IMR-90 (cell line): ENCODE results near the gene ZNF436. TPM values are rescaled to one million over a fixed set of nuclear protein-coding genes. Genes with fewer than 3 reads are reported as not detected.

ENCODE experiments used
- ATAC-seq: fragments of 200-7000 bp; cut with Tn5 transposase; 2 replicates; pipeline ENCODE4 v1.9.1; 2020; ENCODE audit warnings: low read depth, mild to moderate bottlenecking, moderate library complexity
- BruUV-seq: library from RNA; stranded (reverse); fragments of 400-500 nt; replicated peaks from 2 replicates; lab custom pipeline; 2021; lab: Mats Ljungman, UMichigan
- CTCF ChIA-PET: fragments of 300-600 bp; formaldehyde crosslinking; extraction: SDS; loops from one replicate; lab custom pipeline; 2021; ENCODE audit warnings: antibody characterized with exemption; lab: Yijun Ruan, JAX
- POLR2A ChIA-PET: fragments of 300-600 bp; sonication (Branson Sonifier 250); formaldehyde crosslinking; loops from one replicate; lab custom pipeline; 2022; ENCODE audit warnings: antibody characterized with exemption; ENCODE audit not compliant: unreplicated experiment; lab: Charles Lee
- DNase-seq: peaks from one replicate; pipeline ENCODE4 v3.0.0; 2013
- H2AFZ ChIP-seq: replicated peaks from 2 replicates; pipeline ENCODE3; 2013; ENCODE audit warnings: low read length, mild to moderate bottlenecking; ENCODE audit not compliant: poor library complexity
- H2AK5ac ChIP-seq: 2 replicates; pipeline ENCODE4 v1.6.1; 2013; ENCODE audit warnings: low read depth, low read length, inconsistent platforms
- H2AK9ac ChIP-seq: replicated peaks from 2 replicates; pipeline ENCODE3; 2013; ENCODE audit warnings: mild to moderate bottlenecking, low read depth, low read length, moderate library complexity; ENCODE audit not compliant: poor library complexity
- H2BK120ac ChIP-seq: 2 replicates; pipeline ENCODE4 v1.6.1; 2013; ENCODE audit warnings: low read depth, low read length, inconsistent platforms
- H2BK15ac ChIP-seq: 3 replicates; pipeline ENCODE4 v1.6.1; 2013; ENCODE audit warnings: low read depth, low read length, inconsistent platforms
- H2BK20ac ChIP-seq: 2 replicates; pipeline ENCODE4 v1.6.1; 2013; ENCODE audit warnings: low read depth, mild to moderate bottlenecking, inconsistent platforms, low read length, moderate library complexity
- H2BK5ac ChIP-seq: 2 replicates; pipeline ENCODE4 v1.6.1; 2013; ENCODE audit warnings: mild to moderate bottlenecking, low read depth, low read length, inconsistent platforms; ENCODE audit not compliant: poor library complexity, severe bottlenecking
- H3K14ac ChIP-seq: replicated peaks from 2 replicates; pipeline ENCODE4 v1.6.1; 2013; ENCODE audit warnings: low read depth, low read length, inconsistent platforms
- H3K18ac ChIP-seq: 2 replicates; pipeline ENCODE4 v1.6.1; 2013; ENCODE audit warnings: low read depth, low read length, control low read depth
- H3K23ac ChIP-seq: 2 replicates; pipeline ENCODE4 v1.6.1; 2013; ENCODE audit warnings: low read depth, low read length, inconsistent platforms
- H3K27ac ChIP-seq: 2 replicates; pipeline ENCODE4 v1.5.1; 2013; ENCODE audit warnings: mild to moderate bottlenecking, control low read depth, low read length; ENCODE audit not compliant: insufficient read depth
- H3K27me3 ChIP-seq: 2 replicates; pipeline ENCODE4 v1.6.1; 2013; ENCODE audit warnings: low read length; ENCODE audit not compliant: control insufficient read depth, insufficient read depth
- H3K36me3 ChIP-seq: 2 replicates; pipeline ENCODE4 v1.6.1; 2013; ENCODE audit warnings: low read length, mixed read lengths; ENCODE audit not compliant: control insufficient read depth, insufficient read depth
- H3K4ac ChIP-seq: 2 replicates; pipeline ENCODE4 v1.6.1; 2013; ENCODE audit warnings: low read depth, low read length, inconsistent platforms
- H3K4me1 ChIP-seq: 2 replicates; pipeline ENCODE4 v1.6.1; 2013; ENCODE audit warnings: low read length, mixed read lengths; ENCODE audit not compliant: control insufficient read depth, insufficient read depth
- H3K4me2 ChIP-seq: 2 replicates; pipeline ENCODE4 v1.6.1; 2013; ENCODE audit warnings: low read depth, mild to moderate bottlenecking, control low read depth, low read length, moderate library complexity
- H3K4me3 ChIP-seq: 2 replicates; pipeline ENCODE4 v1.5.1; 2013; ENCODE audit warnings: low read depth, mild to moderate bottlenecking, control low read depth, low read length, moderate library complexity; ENCODE audit not compliant: insufficient read depth
- H3K56ac ChIP-seq: 2 replicates; pipeline ENCODE4 v1.6.1; 2013; ENCODE audit warnings: low read length, inconsistent platforms; ENCODE audit not compliant: insufficient read depth; ENCODE audit errors: extremely low read depth
- H3K79me1 ChIP-seq, 2 experiments: 2 replicates each; pipeline ENCODE4 v1.6.1; 2013; ENCODE audit warnings: low read length in 2 of 2, inconsistent platforms in 1 of 2, low read depth in 1 of 2
- H3K9ac ChIP-seq: 2 replicates; pipeline ENCODE4 v1.6.1; 2013; ENCODE audit warnings: low read depth, low read length, control low read depth
- H3K9me1 ChIP-seq: 2 replicates; pipeline ENCODE4 v1.6.1; 2013; ENCODE audit warnings: low read length, inconsistent platforms; ENCODE audit not compliant: insufficient read depth
- H3K9me3 ChIP-seq: 2 replicates; pipeline ENCODE4 v1.6.1; 2013; ENCODE audit warnings: low read length; ENCODE audit not compliant: control insufficient read depth, insufficient read depth
- H4K20me1 ChIP-seq: 2 replicates; pipeline ENCODE4 v1.6.1; 2013; ENCODE audit warnings: low read length, inconsistent platforms; ENCODE audit not compliant: insufficient read depth
- H4K5ac ChIP-seq: 2 replicates; pipeline ENCODE4 v1.6.1; 2013; ENCODE audit warnings: mild to moderate bottlenecking, low read depth, low read length, control low read depth
- H4K8ac ChIP-seq, 2 experiments: 2 replicates each; pipeline ENCODE4 v1.6.1; 2013; ENCODE audit warnings: low read depth in 2 of 2, low read length in 2 of 2, control low read depth in 1 of 2, inconsistent platforms in 1 of 2
- H4K91ac ChIP-seq: 2 replicates; pipeline ENCODE4 v1.6.1; 2013; ENCODE audit warnings: low read depth, low read length, inconsistent platforms; ENCODE audit not compliant: insufficient read depth
- BHLHE40 ChIP-seq: fragments of 150-350 bp; IDR thresholded peaks from 2 replicates; pipeline ENCODE4 v1.6.1; 2016; ENCODE audit warnings: mild to moderate bottlenecking, low read depth, low read length
- CEBPB ChIP-seq: IDR thresholded peaks from 2 replicates; pipeline ENCODE4 v1.6.1; 2012; ENCODE audit warnings: low read depth, low read length, improper control_type of control experiment
- CTCF ChIP-seq: conservative IDR thresholded peaks from 2 replicates; pipeline ENCODE4 v1.5.1; 2012; ENCODE audit warnings: mild to moderate bottlenecking, low read depth, low read length, improper control_type of control experiment
- ELK1 ChIP-seq: fragments of 150-350 bp; IDR thresholded peaks from 2 replicates; pipeline ENCODE4 v1.6.1; 2016; ENCODE audit warnings: low read depth, mild to moderate bottlenecking, low read length, moderate library complexity, borderline replicate concordance
- FOS ChIP-seq: fragments of 150-350 bp; IDR thresholded peaks from 2 replicates; pipeline ENCODE4 v1.6.1; 2016; ENCODE audit warnings: low read depth, low read length
- MAFK ChIP-seq: IDR thresholded peaks from 2 replicates; pipeline ENCODE4 v1.6.1; 2012; ENCODE audit warnings: low read depth, low read length, improper control_type of control experiment
- NFE2L2 ChIP-seq: fragments of 150-350 bp; IDR thresholded peaks from 2 replicates; pipeline ENCODE4 v1.6.1; 2016; ENCODE audit warnings: low read depth, mild to moderate bottlenecking, low read length
- POLR2A ChIP-seq: IDR thresholded peaks from 2 replicates; pipeline ENCODE4 v1.6.1; 2012; ENCODE audit warnings: mild to moderate bottlenecking, low read depth, low read length
- RAD21 ChIP-seq: IDR thresholded peaks from 2 replicates; pipeline ENCODE4 v1.6.1; 2012; ENCODE audit warnings: low read length, improper control_type of control experiment
- RCOR1 ChIP-seq: IDR thresholded peaks from 2 replicates; pipeline ENCODE4 v1.6.1; 2012; ENCODE audit warnings: mild to moderate bottlenecking, low read length, improper control_type of control experiment; ENCODE audit not compliant: insufficient replicate concordance
- RFX5 ChIP-seq: IDR thresholded peaks from 2 replicates; pipeline ENCODE4 v1.8.0; 2012; ENCODE audit warnings: low read depth, mild to moderate bottlenecking, low read length, moderate library complexity
- SMC3 ChIP-seq: fragments of 150-350 bp; IDR thresholded peaks from 2 replicates; pipeline ENCODE4 v1.6.1; 2016; ENCODE audit warnings: low read depth, mild to moderate bottlenecking, antibody characterized with exemption, low read length, moderate library complexity
- WGBS, 2 experiments: methylation state at CpG; one replicate each; pipeline versions ENCODE4 v1.1.5 to v1.1.7; 2013; ENCODE audit warnings: missing lambda C conversion rate in 2 of 2; ENCODE audit not compliant: insufficient read length in 1 of 2; ENCODE audit errors: extremely low coverage in 2 of 2; 5-methylcytosine and 5-hydroxymethylcytosine counted together
- dilution Hi-C: fragments of 300-500 bp; cut with HindIII; formaldehyde crosslinking; loops from one replicate; pipeline ENCODE4 v1.14.3; 2018; ENCODE audit warnings: low sequenced_read_pairs; ENCODE audit not compliant: unreplicated experiment
- in situ Hi-C: fragments of 300-500 bp; cut with MboI; formaldehyde crosslinking; loops from 3 replicates; pipeline ENCODE4 v1.14.3; 2019; ENCODE audit warnings: low sequenced_read_pairs, inconsistent platforms, mixed read lengths
- intact Hi-C: fragments of 100-400 bp; cut with micrococcal nuclease; formaldehyde crosslinking; loops from 2 replicates; pipeline ENCODE4 v1.10.0; 2022
- polyA plus RNA-seq, 3 experiments: library from polyadenylated mRNA; depleted of rRNA; stranded (reverse); fragments of >200 nt; gene quantifications; 2 replicates each; pipeline ENCODE4 v1.2.3, GENCODE V29; 2012; ENCODE audit warnings: low replicate concordance in 1 of 3
- total RNA-seq: library from RNA; depleted of rRNA; stranded (reverse); fragments of >200 nt; gene quantifications from 2 replicates; pipeline ENCODE4 v1.2.3, GENCODE V29; 2012
- TF ChIP-seq, protein P1 (sequence below): fragments of 150-350 bp; IDR thresholded peaks from 2 replicates; pipeline ENCODE4 v1.6.1; 2017; ENCODE audit warnings: mild to moderate bottlenecking, antibody characterized with exemption, low read length, low read depth

ZNF436 gene
- total and polyA plus RNA-seq, 2 of the 4 experiments (the other 2 are of a cell fraction) = 5.3 to 14.3 TPM

- H3K4me1 ChIP-seq = peaks cover 5% of the 10 kb centered on the region
- no peak overlapping the region for H3K4me3 ChIP-seq
- WGBS, 2 experiments = 67% methylated on average over 12 of the region's 19 CpGs; no CpG with 5 or more reads in 1 of the 2 experiments
- peak overlapping the region; percentile 95 for H2BK120ac ChIP-seq
- DNase-seq (peak; percentile 90), ATAC-seq (peak; percentile 96)
- H3K4me2 ChIP-seq = no peak overlapping the region
- no peaks in the 10 kb centered on the region for H3K9me3 ChIP-seq
- H2AFZ ChIP-seq = peak overlapping the region; percentile 73
- H2BK20ac ChIP-seq = peak overlapping the region; percentile 95
- H2AK9ac ChIP-seq = peak overlapping the region; percentile 56
- H3K4ac ChIP-seq = peak overlapping the region; percentile 87
- in situ Hi-C loops (no loop called here), intact Hi-C loops (no loop called here), dilution Hi-C loops (no loop called here)
- ChIA-PET CTCF (interaction anchor here (0.5 to 1.6 kb wide), 5 partner anchors 18 to 1223 kb away, joined by 3 to 7 read pairs (median 5); no protein-coding TSS in a partner anchor), POLR2A (interaction anchor here (0.6 kb wide), 1 partner anchor 33 kb away, joined by 3 read pairs; the partner anchor contains the start of gene HNRNPR)
- TF ChIP-seq FOS (peak; percentile 87), NFE2L2 (no peak), RFX5 (no peak), RAD21 (no peak), POLR2A (no peak), MAFK (peak; percentile 40; the same call in 1 of the 2 replicates), CEBPB (peak; percentile 55; the same call in 1 of the 2 replicates), ELK1 (no peak), RCOR1 (no peak), CTCF (no peak), BHLHE40 (no peak), SMC3 (no peak)
- TF ChIP-seq, protein P1, sequence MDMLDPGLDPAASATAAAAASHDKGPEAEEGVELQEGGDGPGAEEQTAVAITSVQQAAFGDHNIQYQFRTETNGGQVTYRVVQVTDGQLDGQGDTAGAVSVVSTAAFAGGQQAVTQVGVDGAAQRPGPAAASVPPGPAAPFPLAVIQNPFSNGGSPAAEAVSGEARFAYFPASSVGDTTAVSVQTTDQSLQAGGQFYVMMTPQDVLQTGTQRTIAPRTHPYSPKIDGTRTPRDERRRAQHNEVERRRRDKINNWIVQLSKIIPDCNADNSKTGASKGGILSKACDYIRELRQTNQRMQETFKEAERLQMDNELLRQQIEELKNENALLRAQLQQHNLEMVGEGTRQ = no peak
- H3K56ac ChIP-seq = peak overlapping the region; percentile 14; the same call in 1 of the 2 replicates
- peak overlapping the region; percentile 86 for H3K18ac ChIP-seq
- H2BK15ac ChIP-seq = peak overlapping the region; percentile 83; the same call in 2 of the 3 replicates
- peak overlapping the region; percentile 92 for H4K91ac ChIP-seq
- H3K23ac ChIP-seq = peak overlapping the region; percentile 85
- H3K36me3 ChIP-seq = no peaks in the 10 kb centered on the region; the same call in 1 of the 2 replicates
- peak overlapping the region; percentile 96 for H2BK5ac ChIP-seq
- peaks cover 6% of the 10 kb centered on the region; the same call in 1 of the 2 replicates for H4K20me1 ChIP-seq
- H3K27ac ChIP-seq = peak overlapping the region; percentile 77
- peak overlapping the region; percentile 23 to 78; a peak in 3 of 4 replicates for H4K8ac ChIP-seq
- H3K27me3 ChIP-seq = no peaks in the 10 kb centered on the region
- H2AK5ac ChIP-seq = peak overlapping the region; percentile 98
- peak overlapping the region; percentile 90 for H3K14ac ChIP-seq
- peak overlapping the region; percentile 19; the same call in 1 of the 2 replicates for H3K9ac ChIP-seq
- H3K9me1 ChIP-seq = peaks cover 4% of the 10 kb centered on the region
- BruUV-seq = no TSS peak
- peak overlapping the region; percentile 74 for H4K5ac ChIP-seq
- H3K79me1 ChIP-seq = peaks cover 4 to 5% of the 10 kb centered on the region in 2 experiments; a peak in 3 of 4 replicates
Observed at GRCh38 chr1:23376890-23377811, 7.5 kb upstream of the ZNF436 start.
